Endothelial cell of umbilical vein (primary cell): Measurements from ENCODE around the gene DACT2. TPM values are rescaled to one million over a fixed set of nuclear protein-coding genes. Genes with fewer than 3 reads are reported as not detected.

Experiments
- BruUV-seq: library from RNA; stranded (reverse); fragments of 400-500 nt; replicated peaks from 2 replicates; lab custom pipeline; 2021; lab: Mats Ljungman, UMichigan
- CTCF ChIA-PET: fragments of 300-600, 350-600 bp; sonication (Branson Sonifier 250); formaldehyde crosslinking; loops from one replicate; lab custom pipeline; 2021; ENCODE audit warnings: antibody characterized with exemption, inconsistent platforms; lab: Charles Lee
- POLR2A ChIA-PET: fragments of 300-600, 350-600 bp; sonication (Branson Sonifier 250); formaldehyde crosslinking; loops from one replicate; lab custom pipeline; 2021; ENCODE audit warnings: antibody characterized with exemption, inconsistent platforms; lab: Charles Lee
- DNase-seq: peaks from one replicate; pipeline ENCODE4 v3.0.0-alpha.2; 2011; ENCODE audit warnings: low read depth, low spot score
- FAIRE-seq: peaks from 2 replicates; lab custom pipeline; 2011; peaks lifted over from hg19 to GRCh38; lab: Jason Lieb, UNC
- H2AFZ ChIP-seq: 2 replicates; pipeline ENCODE4 v1.6.0; 2012; ENCODE audit warnings: low read depth, low read length, control low read depth, inconsistent platforms
- H3K27ac ChIP-seq: 2 replicates; pipeline ENCODE4 v1.5.1; 2011; ENCODE audit warnings: low read depth, mild to moderate bottlenecking, control low read depth, low read length, moderate library complexity; ENCODE audit not compliant: insufficient read depth
- H3K27me3 ChIP-seq, 2 experiments: 2 replicates each; pipeline versions ENCODE4 v1.6.0 to v1.6.1; 2011; ENCODE audit warnings: low read length in 2 of 2, mixed read lengths in 1 of 2; ENCODE audit not compliant: control insufficient read depth in 2 of 2, insufficient read depth in 2 of 2
- H3K36me3 ChIP-seq, 2 experiments: 2 replicates in 1 of 2; 3 replicates in 1 of 2; pipeline ENCODE4 v1.5.1; 2011; ENCODE audit warnings: low read length in 2 of 2, mild to moderate bottlenecking in 1 of 2, moderate library complexity in 1 of 2; ENCODE audit not compliant: control insufficient read depth in 2 of 2, insufficient read depth in 2 of 2; ENCODE audit errors: extremely low read depth in 1 of 2
- H3K4me1 ChIP-seq: 3 replicates; pipeline ENCODE4 v1.5.1; 2011; ENCODE audit warnings: mild to moderate bottlenecking, low read length; ENCODE audit not compliant: control insufficient read depth, insufficient read depth; ENCODE audit errors: extremely low read depth
- H3K4me2 ChIP-seq: 2 replicates; pipeline ENCODE4 v1.6.1; 2011; ENCODE audit warnings: low read length, control low read depth, mixed read lengths; ENCODE audit not compliant: insufficient read depth
- H3K4me3 ChIP-seq, 3 experiments: fragments of 200-600 bp in 1 of 3; sonication (generic), shearing (Covaris generic) in 1 of 3; replicated peaks in 1 of 3; 2 replicates each; pipeline ENCODE4 v1.5.1; 2011 to 2016; ENCODE audit warnings: control low read depth in 3 of 3, low read length in 3 of 3, mild to moderate bottlenecking in 2 of 3, inconsistent platforms in 1 of 3, low read depth in 1 of 3, moderate library complexity in 1 of 3; ENCODE audit not compliant: insufficient read depth in 1 of 3
- H3K79me2 ChIP-seq: 2 replicates; pipeline ENCODE4 v1.6.0; 2012; ENCODE audit warnings: low read length, inconsistent platforms; ENCODE audit not compliant: control insufficient read depth, insufficient read depth
- H3K9ac ChIP-seq: replicated peaks from 2 replicates; pipeline ENCODE3; 2011; ENCODE audit warnings: low read length, control low read depth; ENCODE audit not compliant: insufficient read depth; ENCODE audit errors: extremely low read depth
- H3K9me1 ChIP-seq: replicated peaks from 3 replicates; pipeline ENCODE4 v1.6.0; 2011; ENCODE audit warnings: mild to moderate bottlenecking, low read length; ENCODE audit not compliant: control insufficient read depth, insufficient read depth; ENCODE audit errors: extremely low read depth
- H3K9me3 ChIP-seq: replicated peaks from 2 replicates; pipeline ENCODE4 v1.5.1; 2012; ENCODE audit warnings: low read length, inconsistent platforms; ENCODE audit not compliant: control insufficient read depth, insufficient read depth
- H4K20me1 ChIP-seq: replicated peaks from 2 replicates; pipeline ENCODE3; 2011; ENCODE audit warnings: mild to moderate bottlenecking, low read length; ENCODE audit not compliant: control insufficient read depth, insufficient read depth; ENCODE audit errors: extremely low read depth
- EZH2 ChIP-seq: IDR thresholded peaks from 2 replicates; pipeline ENCODE4 v1.6.1; 2012; ENCODE audit warnings: borderline replicate concordance, low read depth, mild to moderate bottlenecking, moderate library complexity, low read length, inconsistent platforms; ENCODE audit not compliant: severe bottlenecking
- FOS ChIP-seq: IDR thresholded peaks from 2 replicates; pipeline ENCODE4 v1.6.1; 2011; ENCODE audit warnings: mild to moderate bottlenecking, low read length, moderate library complexity, borderline replicate concordance; ENCODE audit not compliant: insufficient read depth
- GATA2 ChIP-seq: IDR thresholded peaks from 2 replicates; pipeline ENCODE4 v1.7.0; 2011; ENCODE audit warnings: low read depth, mild to moderate bottlenecking, moderate library complexity, mixed read lengths, low read length; ENCODE audit not compliant: insufficient read length, insufficient read depth
- JUN ChIP-seq: IDR thresholded peaks from 2 replicates; pipeline ENCODE4 v1.6.1; 2011; ENCODE audit warnings: borderline replicate concordance, low read depth; ENCODE audit not compliant: insufficient read length, insufficient read depth
- MYC ChIP-seq: IDR thresholded peaks from one replicate; pipeline ENCODE4 v1.6.1; 2011; ENCODE audit warnings: mild to moderate bottlenecking, low read depth, low read length
- POLR2A ChIP-seq: IDR thresholded peaks from 2 replicates; pipeline ENCODE4 v1.6.1; 2012; ENCODE audit warnings: low read depth, mild to moderate bottlenecking, control low read depth, low read length
- POLR2AphosphoS5 ChIP-seq: IDR thresholded peaks from 2 replicates; pipeline ENCODE4 v1.6.1; 2012; ENCODE audit warnings: low read depth, mild to moderate bottlenecking, control low read depth, low read length, moderate library complexity; ENCODE audit not compliant: insufficient read depth
- dilution Hi-C: fragments of 300-500 bp; cut with MboI; formaldehyde crosslinking; loops from one replicate; pipeline ENCODE4 v1.15.0; 2019; ENCODE audit warnings: low sequenced_read_pairs; ENCODE audit not compliant: extremely low pct_ligation_motif_present
- intact Hi-C: fragments of 100-400 bp; cut with micrococcal nuclease; formaldehyde crosslinking; loops from one replicate; pipeline ENCODE4 v1.10.0; 2022
- polyA plus RNA-seq, 4 experiments: library from polyadenylated mRNA; depleted of rRNA in 3 of 4; stranded (reverse) in 3 of 4; unstranded in 1 of 4; fragments of >200 nt; gene quantifications; 2 replicates each; pipeline versions ENCODE4 v1.2.1 to v1.2.3, GENCODE V29; 2011 to 2012; ENCODE audit warnings: missing spikeins in 1 of 4
- total RNA-seq: library from RNA; stranded (reverse); gene quantifications from 2 replicates; pipeline ENCODE4 v1.2.3, GENCODE V29; 2021
- TF ChIP-seq, protein P1 (sequence below), 2 donors: IDR thresholded peaks; 1 replicate in 1 of 2; 2 replicates in 1 of 2; pipeline ENCODE4 v1.5.1; 2011; ENCODE audit warnings: low read length in 2 of 2, mild to moderate bottlenecking in 2 of 2, moderate library complexity in 2 of 2, control low read depth in 1 of 2, inconsistent platforms in 1 of 2, low read depth in 1 of 2; ENCODE audit not compliant: insufficient read depth in 1 of 2; ENCODE audit errors: extremely low read depth in 1 of 2
- TF ChIP-seq, protein P2 (sequence below): IDR thresholded peaks from 2 replicates; pipeline ENCODE4 v1.6.1; 2011; ENCODE audit not compliant: insufficient read depth, insufficient read length

The DACT2 gene
- total and polyA plus RNA-seq, 2 donors (not counting 3 experiments of a cell fraction or from before 2014, with no cell fraction given) = not detected

DNA sequence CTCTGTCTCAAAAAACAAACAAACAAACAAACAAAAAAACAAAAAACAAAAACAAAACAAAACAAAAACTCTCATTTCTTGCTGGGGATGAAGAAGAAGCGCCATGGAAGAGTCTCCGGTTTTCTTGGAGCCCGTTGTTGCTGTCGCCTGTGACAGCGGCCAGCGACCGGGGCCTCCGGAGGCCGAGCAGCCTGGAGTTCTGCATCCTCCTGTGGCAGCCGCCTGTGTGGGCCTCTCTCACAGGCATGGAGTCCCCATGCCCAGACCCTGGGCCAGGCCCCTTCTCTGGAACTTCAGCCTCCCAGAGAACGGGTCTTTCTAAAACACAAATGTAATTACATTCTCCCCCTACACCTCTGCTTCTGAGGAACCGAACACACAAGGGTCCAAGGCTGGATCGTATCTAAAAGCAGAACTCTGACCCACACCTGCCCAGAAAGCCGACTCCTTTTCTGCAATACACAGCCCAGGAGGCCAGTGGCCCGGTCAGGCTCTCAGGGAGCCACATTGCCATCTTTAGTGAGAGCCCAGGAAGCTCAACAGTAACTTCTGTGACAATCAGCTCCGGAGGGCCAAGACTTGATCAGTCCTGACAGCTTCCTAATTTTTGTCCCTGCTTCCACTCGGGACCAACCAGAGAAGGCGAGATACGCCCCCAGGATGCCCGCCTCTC lies 18.5 kb downstream of the DACT2 start:
- H3K9ac ChIP-seq = no peak overlapping the region
- H3K27me3 ChIP-seq = no peaks in the 10 kb centered on the region
- H3K36me3 ChIP-seq = no peaks in the 10 kb centered on the region
- no TSS peak for BruUV-seq
- no peak for FAIRE-seq
- no peak for DNase-seq
- CTCF ChIA-PET = no interaction called here
- no peak overlapping the region for H2AFZ ChIP-seq
- no peak for TF ChIP-seq JUN
- TF ChIP-seq, protein P1, sequence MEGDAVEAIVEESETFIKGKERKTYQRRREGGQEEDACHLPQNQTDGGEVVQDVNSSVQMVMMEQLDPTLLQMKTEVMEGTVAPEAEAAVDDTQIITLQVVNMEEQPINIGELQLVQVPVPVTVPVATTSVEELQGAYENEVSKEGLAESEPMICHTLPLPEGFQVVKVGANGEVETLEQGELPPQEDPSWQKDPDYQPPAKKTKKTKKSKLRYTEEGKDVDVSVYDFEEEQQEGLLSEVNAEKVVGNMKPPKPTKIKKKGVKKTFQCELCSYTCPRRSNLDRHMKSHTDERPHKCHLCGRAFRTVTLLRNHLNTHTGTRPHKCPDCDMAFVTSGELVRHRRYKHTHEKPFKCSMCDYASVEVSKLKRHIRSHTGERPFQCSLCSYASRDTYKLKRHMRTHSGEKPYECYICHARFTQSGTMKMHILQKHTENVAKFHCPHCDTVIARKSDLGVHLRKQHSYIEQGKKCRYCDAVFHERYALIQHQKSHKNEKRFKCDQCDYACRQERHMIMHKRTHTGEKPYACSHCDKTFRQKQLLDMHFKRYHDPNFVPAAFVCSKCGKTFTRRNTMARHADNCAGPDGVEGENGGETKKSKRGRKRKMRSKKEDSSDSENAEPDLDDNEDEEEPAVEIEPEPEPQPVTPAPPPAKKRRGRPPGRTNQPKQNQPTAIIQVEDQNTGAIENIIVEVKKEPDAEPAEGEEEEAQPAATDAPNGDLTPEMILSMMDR (IDR thresholded peaks at IDR 0.05; ENCODE audit: extremely low read depth in 1 of 2, insufficient read depth in 1 of 2, low read depth in 1 of 2, low read length in 2 of 2) = no peak
- TF ChIP-seq MYC = no peak
- TF ChIP-seq FOS = no peak
- no peak for TF ChIP-seq EZH2
- no peak for TF ChIP-seq POLR2A
- TF ChIP-seq, protein P2, sequence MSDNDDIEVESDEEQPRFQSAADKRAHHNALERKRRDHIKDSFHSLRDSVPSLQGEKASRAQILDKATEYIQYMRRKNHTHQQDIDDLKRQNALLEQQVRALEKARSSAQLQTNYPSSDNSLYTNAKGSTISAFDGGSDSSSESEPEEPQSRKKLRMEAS = no peak
- no peak for TF ChIP-seq GATA2
- TF ChIP-seq POLR2AphosphoS5 = no peak
- POLR2A ChIA-PET = no interaction called here
- intact Hi-C loops = no loop called here
- no peak overlapping the region for H3K4me2 ChIP-seq
- no peaks in the 10 kb centered on the region for H3K79me2 ChIP-seq
- no peak overlapping the region for H3K4me3 ChIP-seq
- dilution Hi-C loops = no loop called here
- H3K9me1 ChIP-seq = no peaks in the 10 kb centered on the region
- no peaks in the 10 kb centered on the region for H3K9me3 ChIP-seq
- no peaks in the 10 kb centered on the region for H4K20me1 ChIP-seq
- H3K27ac ChIP-seq = no peak overlapping the region
- no peaks in the 10 kb centered on the region for H3K4me1 ChIP-seq
